K562 (cell line): Measurements from ENCODE around the gene NUDT1. TPM values are rescaled to one million over a fixed set of nuclear protein-coding genes. Genes with fewer than 3 reads are reported as not detected.

Experiments
- ATAC-seq: fragments of 200-7000 bp; cut with Tn5 transposase; 3 replicates; pipeline ENCODE4 v1.9.1; 2020; ENCODE audit warnings: moderate library complexity
- BruUV-seq: library from RNA; stranded (reverse); fragments of 400-500 nt; replicated peaks from 2 replicates; lab custom pipeline; 2021; lab: Mats Ljungman, UMichigan
- CTCF ChIA-PET: fragments of 300-600 bp; formaldehyde crosslinking; extraction: SDS; loops from one replicate; lab custom pipeline; 2021; ENCODE audit warnings: low intra/inter-chr PET ratio; lab: Yijun Ruan, JAX
- POLR2A ChIA-PET: fragments of 300-600, 350-650 bp; sonication (Branson Sonifier 250); formaldehyde crosslinking; extraction: SDS; loops from one replicate; lab custom pipeline; 2021; ENCODE audit warnings: antibody characterized with exemption, inconsistent platforms; lab: Yijun Ruan, JAX
- DNase-seq, 4 experiments: peaks; one replicate each; pipeline versions ENCODE4 v3.0.0 to v3.0.0-alpha.2; 2011 to 2018; ENCODE audit warnings: low spot score in 3 of 4, mixed read lengths in 3 of 4; ENCODE audit errors: extremely low read depth in 1 of 4
- FAIRE-seq: peaks from 2 replicates; lab custom pipeline; 2011; peaks lifted over from hg19 to GRCh38; lab: Jason Lieb, UNC
- H2AFZ ChIP-seq: 2 replicates; pipeline ENCODE4 v1.6.0; 2011; ENCODE audit warnings: low read depth, low read length, control low read depth, inconsistent platforms
- H3K27ac ChIP-seq: fragments of 200-600 bp; 3 replicates; pipeline ENCODE4 v1.8.0; 2011; ENCODE audit warnings: low read depth, mild to moderate bottlenecking, control low read depth, inconsistent platforms, low read length, moderate library complexity, mixed read lengths; ENCODE audit errors: extremely low read depth
- H3K27me3 ChIP-seq, 2 experiments: fragments of 300-600 bp in 1 of 2; 2 replicates in 1 of 2; 3 replicates in 1 of 2; pipeline versions ENCODE4 v1.6.0 to v1.8.0; 2011; ENCODE audit warnings: inconsistent platforms in 2 of 2, low read length in 2 of 2, mild to moderate bottlenecking in 1 of 2, mixed read lengths in 1 of 2, moderate library complexity in 1 of 2; ENCODE audit not compliant: control insufficient read depth in 2 of 2, insufficient read depth in 2 of 2
- H3K36me3 ChIP-seq: fragments of 300-600 bp; 3 replicates; pipeline ENCODE4 v1.8.0; 2011; ENCODE audit warnings: mild to moderate bottlenecking, low read length, inconsistent platforms; ENCODE audit not compliant: control insufficient read depth, insufficient read depth
- H3K4me1 ChIP-seq, 2 experiments: fragments of 200-600 bp in 1 of 2; replicated peaks in 1 of 2; 2 replicates in 1 of 2; 3 replicates in 1 of 2; pipeline versions ENCODE4 v1.5.1 to v1.8.0; 2011; ENCODE audit warnings: inconsistent platforms in 2 of 2, low read length in 2 of 2, mild to moderate bottlenecking in 1 of 2, mixed read lengths in 1 of 2, moderate library complexity in 1 of 2; ENCODE audit not compliant: control insufficient read depth in 2 of 2, insufficient read depth in 2 of 2
- H3K4me2 ChIP-seq: 2 replicates; pipeline ENCODE4 v1.6.1; 2011; ENCODE audit warnings: low read length, control low read depth, inconsistent platforms, mixed read lengths; ENCODE audit not compliant: insufficient read depth
- H3K4me3 ChIP-seq: fragments of 200-600 bp; sonication (generic), shearing (Covaris generic); 2 replicates; pipeline ENCODE4 v1.5.1; 2016; ENCODE audit warnings: control low read depth, inconsistent platforms
- H3K79me2 ChIP-seq: fragments of 200-600 bp; 3 replicates; pipeline ENCODE4 v1.8.0; 2011; ENCODE audit warnings: low read length, inconsistent platforms; ENCODE audit not compliant: control insufficient read depth, insufficient read depth
- H3K9ac ChIP-seq, 2 experiments: 2 replicates each; pipeline versions ENCODE4 v1.6.0 to v1.6.1; 2011; ENCODE audit warnings: low read depth in 2 of 2, low read length in 2 of 2, control low read depth in 1 of 2, inconsistent platforms in 1 of 2, mild to moderate bottlenecking in 1 of 2, mixed read lengths in 1 of 2; ENCODE audit not compliant: insufficient read depth in 1 of 2
- H3K9me1 ChIP-seq: one replicate; pipeline ENCODE4 v1.6.0; 2011; ENCODE audit warnings: inconsistent platforms, mild to moderate bottlenecking, low read length, moderate library complexity; ENCODE audit not compliant: control insufficient read depth, insufficient read depth
- H3K9me3 ChIP-seq: replicated peaks from 2 replicates; pipeline ENCODE4 v1.5.1; 2011; ENCODE audit warnings: low read depth, low read length, inconsistent platforms; ENCODE audit not compliant: control insufficient read depth, insufficient read depth
- H4K20me1 ChIP-seq: replicated peaks from 2 replicates; pipeline ENCODE4 v1.6.1; 2011; ENCODE audit warnings: low read length, inconsistent platforms, mixed read lengths; ENCODE audit not compliant: control insufficient read depth, insufficient read depth
- CBFA2T2 ChIP-seq: fragments of 450-650 bp; conservative IDR thresholded peaks from 2 replicates; pipeline ENCODE4 v1.6.1; 2017; ENCODE audit warnings: mild to moderate bottlenecking
- CBFA2T3 ChIP-seq: fragments of 450-650 bp; IDR thresholded peaks from 2 replicates; pipeline ENCODE4 v1.6.1; 2017
- GATAD2B ChIP-seq: fragments of 450-650 bp; IDR thresholded peaks from 2 replicates; pipeline ENCODE4 v1.6.1; 2017; ENCODE audit warnings: mild to moderate bottlenecking, borderline replicate concordance
- KLF10 ChIP-seq: fragments of 250-450 bp; sonication (Bioruptor Pico); IDR thresholded peaks from 2 replicates; pipeline ENCODE4 v1.6.1; 2021; ENCODE audit warnings: matching md5 sums
- MEIS2 ChIP-seq: fragments of 450-650 bp; IDR thresholded peaks from 2 replicates; pipeline ENCODE4 v1.6.1; 2014; ENCODE audit warnings: mild to moderate bottlenecking; ENCODE audit not compliant: partially characterized antibody
- TAL1 ChIP-seq: fragments of 450-650 bp; IDR thresholded peaks from 2 replicates; pipeline ENCODE4 v1.6.1; 2016; ENCODE audit warnings: mild to moderate bottlenecking
- TCF3 ChIP-seq: sonication (generic); formaldehyde crosslinking; IDR thresholded peaks from 2 replicates; pipeline ENCODE4 v1.4.0; 2020; ENCODE audit warnings: mild to moderate bottlenecking, missing genetic modification reagents
- ZNF263 ChIP-seq: sonication (generic); formaldehyde crosslinking; IDR thresholded peaks from 2 replicates; pipeline ENCODE4 v1.8.0; 2022; ENCODE audit warnings: mild to moderate bottlenecking, missing genetic modification reagents, borderline replicate concordance
- WGBS: fragments of 100-300 bp; shearing (Covaris generic); methylation state at CpG from one replicate; pipeline ENCODE4 v1.1.6; 2016; ENCODE audit warnings: low coverage, mixed read lengths; ENCODE audit not compliant: insufficient coverage; ENCODE audit errors: missing lambda C conversion rate; 5-methylcytosine and 5-hydroxymethylcytosine counted together
- in situ Hi-C: fragments of 300-500 bp; cut with MboI; formaldehyde crosslinking; loops from 4 replicates; pipeline ENCODE4 v1.15.0; 2018; ENCODE audit warnings: inconsistent platforms, mixed read lengths
- intact Hi-C: fragments of 100-400 bp; cut with micrococcal nuclease; formaldehyde crosslinking; loops from 2 replicates; pipeline ENCODE4 v1.14.2; 2022
- polyA plus RNA-seq, 8 experiments: library from polyadenylated mRNA; depleted of rRNA in 4 of 8; stranded (reverse) in 5 of 8; unstranded in 3 of 8; fragments of >200 nt; fragmentation: Nextera tagmentation in 2 of 8; fragmentation: Illumina TruSeq in 1 of 8; extraction: Ambion mirVana in 2 of 8; extraction: Trizol in 1 of 8; gene quantifications; 2 replicates each; pipeline versions ENCODE4 v1.2.1 to v1.2.3, GENCODE V29; 2011 to 2014; ENCODE audit warnings: inconsistent platforms in 1 of 8, missing spikeins in 1 of 8
- total RNA-seq, 7 experiments: library from RNA; depleted of rRNA in 6 of 7; stranded (reverse); fragments of >200 nt in 6 of 7; fragmentation: Illumina TruSeq in 2 of 7; extraction: Trizol in 2 of 7; gene quantifications; 2 replicates each; pipeline versions ENCODE4 v1.2.1 to v1.2.3, GENCODE V29; 2011 to 2021; ENCODE audit warnings: low replicate concordance in 1 of 7
- TF ChIP-seq, protein P1 (sequence below): sonication (generic); formaldehyde crosslinking; IDR thresholded peaks from 2 replicates; pipeline ENCODE4 v1.8.0; 2022; ENCODE audit warnings: missing genetic modification reagents, mild to moderate bottlenecking, moderate library complexity, borderline replicate concordance

The NUDT1 gene
- total and polyA plus RNA-seq, 9 of the 15 experiments (the other 6 are each of a cell fraction or from before 2014, with no cell fraction given) = 5.3 to 73.3 (median 29.6) TPM

DNA sequence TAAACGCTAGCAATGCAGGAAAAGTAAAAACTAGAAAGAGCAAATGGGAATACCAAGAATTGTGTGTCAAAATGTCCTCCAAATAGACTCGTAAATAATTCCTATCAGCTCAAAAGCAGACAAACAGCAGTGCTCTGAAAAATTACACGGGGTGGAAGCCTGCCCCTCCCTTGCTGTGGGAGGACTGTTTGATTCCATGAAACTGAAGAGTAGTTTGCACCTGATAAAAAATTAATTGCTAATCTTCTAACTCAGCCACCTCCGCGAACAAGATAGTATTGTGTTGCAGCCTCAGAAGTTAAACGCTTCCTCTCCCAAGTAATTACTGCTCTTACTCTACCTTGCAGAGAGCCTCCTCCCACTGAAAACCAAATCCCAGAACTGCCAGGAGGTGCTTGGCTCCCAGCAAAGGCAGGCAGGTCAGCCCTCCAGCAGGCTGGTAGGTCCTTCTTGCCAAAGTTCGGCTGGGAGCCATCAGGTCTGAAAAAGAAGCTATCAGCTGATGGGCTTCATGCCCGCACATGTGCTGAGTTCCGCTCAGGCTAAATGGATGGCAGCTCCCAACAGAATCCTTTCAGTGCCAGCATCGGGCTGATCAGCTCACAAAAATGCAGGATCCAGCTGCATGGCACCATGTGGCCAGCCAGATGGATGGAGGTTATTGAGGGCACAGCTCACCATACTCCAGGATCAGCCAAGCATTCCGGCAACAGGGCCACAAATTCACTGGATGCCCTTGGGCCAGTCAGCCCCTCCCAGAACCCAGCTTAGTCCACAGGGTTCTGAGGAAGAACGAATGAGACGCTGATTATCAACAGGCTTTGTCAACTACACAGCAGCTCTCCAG lies 46.4 kb upstream of the NUDT1 start:
- peaks cover 0 to 21% of the 10 kb centered on the region in 2 experiments; a peak in 2 of 5 replicates for H3K4me1 ChIP-seq
- no peak overlapping the region for H3K27ac ChIP-seq
- FAIRE-seq (no peak), DNase-seq (peak in 2 of 4 experiments; percentile 29 to 33), ATAC-seq (no peak)
- H3K4me2 ChIP-seq = peak overlapping the region; percentile 7; the same call in 1 of the 2 replicates
- CTCF ChIA-PET = interaction anchor here (0.6 to 0.7 kb wide), 2 partner anchors 555 to 615 kb away, joined by 3 to 6 read pairs; no protein-coding TSS in a partner anchor
- 0 out of 4 replicates have a peak overlapping the region, but pooled peaks of 1 of the 2 experiments have one; percentile 22 for H3K9ac ChIP-seq
- POLR2A ChIA-PET = interaction anchor here (0.5 to 0.9 kb wide), 3 partner anchors 8 to 311 kb away, joined by 3 to 5 read pairs (median 5); no protein-coding TSS in a partner anchor
- TF ChIP-seq TCF3 (CRISPR knock-in tag) = peak; percentile 83
- peak; percentile 23; the same call in 1 of the 2 replicates for TF ChIP-seq TAL1
- TF ChIP-seq KLF10 (CRISPR knock-in tag) = no peak
- TF ChIP-seq, protein P1, sequence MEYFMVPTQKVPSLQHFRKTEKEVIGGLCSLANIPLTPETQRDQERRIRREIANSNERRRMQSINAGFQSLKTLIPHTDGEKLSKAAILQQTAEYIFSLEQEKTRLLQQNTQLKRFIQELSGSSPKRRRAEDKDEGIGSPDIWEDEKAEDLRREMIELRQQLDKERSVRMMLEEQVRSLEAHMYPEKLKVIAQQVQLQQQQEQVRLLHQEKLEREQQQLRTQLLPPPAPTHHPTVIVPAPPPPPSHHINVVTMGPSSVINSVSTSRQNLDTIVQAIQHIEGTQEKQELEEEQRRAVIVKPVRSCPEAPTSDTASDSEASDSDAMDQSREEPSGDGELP (CRISPR knock-in tag) = peak; percentile 42; the same call in 1 of the 2 replicates
- peak; percentile 59 for TF ChIP-seq MEIS2
- TF ChIP-seq GATAD2B = no peak
- peak; percentile 46; the same call in 1 of the 2 replicates for TF ChIP-seq ZNF263
- TF ChIP-seq CBFA2T2 = peak; percentile 29
- TF ChIP-seq CBFA2T3 = peak; percentile 61
- H3K9me1 ChIP-seq = no peaks in the 10 kb centered on the region
- H3K27me3 ChIP-seq = no peaks in the 10 kb centered on the region
- WGBS = 62% methylated on average over 13 of the region's 13 CpGs
- H4K20me1 ChIP-seq = 0 out of 2 replicates have a peak, but pooled peaks cover 3% of the 10 kb centered on the region
- no peaks in the 10 kb centered on the region for H3K79me2 ChIP-seq
- H3K36me3 ChIP-seq = peaks cover 56% of the 10 kb centered on the region; the same call in 2 of the 3 replicates
- BruUV-seq = no TSS peak
- H2AFZ ChIP-seq = no peak overlapping the region
- H3K9me3 ChIP-seq = no peaks in the 10 kb centered on the region
- in situ Hi-C loops = no loop called here
- intact Hi-C loops = no loop called here
- no peak overlapping the region for H3K4me3 ChIP-seq
